Activated T-cell treated with anti-CD3 and anti-CD28 coated beads for 48 hours (primary cell): ENCODE measurements around the gene PPP3CA.
"Not testable (repeated sequence)": the region's sequence is repeated elsewhere in the genome, so short reads cannot be mapped to it uniquely, and the experiment has no call there.

Experiments
- DNase-seq: peaks from one replicate; pipeline ENCODE4 v3.0.0-alpha.2; 2020; ENCODE audit warnings: low read depth

PPP3CA gene

GRCh38 chr4:101098666-101099400, 248.5 kb downstream of the PPP3CA start:
- DNase-seq: no peak

GRCh38 chr4:101092609-101093008, 254.7 kb downstream of the PPP3CA start:
- DNase-seq: not testable (repeated sequence)

GRCh38 chr4:101089168-101089567, 258.2 kb downstream of the PPP3CA start:
- DNase-seq: no peak

GRCh38 chr4:101086801-101087586, 260.3 kb downstream of the PPP3CA start:
- no peak for DNase-seq

GRCh38 chr4:101083131-101083530, 264.2 kb downstream of the PPP3CA start:
- no peak for DNase-seq

- no peak for DNase-seq
Measured at GRCh38 chr4:101081695-101082369, 265.5 kb downstream of the PPP3CA start.

- no peak for DNase-seq
Measured at GRCh38 chr4:101081166-101081565, 266.2 kb downstream of the PPP3CA start.

GRCh38 chr4:101078950-101079349, 268.4 kb downstream of the PPP3CA start:
- DNase-seq: no peak

- DNase-seq: no peak
Measured at GRCh38 chr4:101076032-101076431, 271.3 kb downstream of the PPP3CA start.

- DNase-seq: no peak
Measured at GRCh38 chr4:101075536-101075935, 271.8 kb downstream of the PPP3CA start.

- DNase-seq: no peak
Measured at GRCh38 chr4:101074326-101074725, 273.0 kb downstream of the PPP3CA start.

- DNase-seq: no peak
Measured at GRCh38 chr4:101071241-101071640, 276.1 kb downstream of the PPP3CA start.

- DNase-seq: no peak
Measured at GRCh38 chr4:101068115-101068514, 279.2 kb downstream of the PPP3CA start.

- no peak for DNase-seq
Measured at GRCh38 chr4:101067383-101067782, 279.9 kb downstream of the PPP3CA start.

- no peak for DNase-seq
Measured at GRCh38 chr4:101066626-101067170, 280.6 kb downstream of the PPP3CA start.

- DNase-seq: no peak
Measured at GRCh38 chr4:101065935-101066485, 281.3 kb downstream of the PPP3CA start.

- DNase-seq: no peak
Measured at GRCh38 chr4:101065346-101065745, 282.0 kb downstream of the PPP3CA start.

- DNase-seq: no peak
Measured at GRCh38 chr4:101064541-101065180, 282.7 kb downstream of the PPP3CA start.

GRCh38 chr4:101055392-101055791, 291.9 kb downstream of the PPP3CA start:
- DNase-seq: no peak

- DNase-seq: no peak
Measured at GRCh38 chr4:101050837-101051205, 296.5 kb downstream of the PPP3CA start.

- no peak for DNase-seq
Measured at GRCh38 chr4:101050088-101050836, 297.1 kb downstream of the PPP3CA start.
